ENCODE results near the gene CHAC2.
"Not testable (repeated sequence)": the region's sequence is repeated elsewhere in the genome, so short reads cannot be mapped to it uniquely, and the experiment has no call there.

The CHAC2 gene

DNA sequence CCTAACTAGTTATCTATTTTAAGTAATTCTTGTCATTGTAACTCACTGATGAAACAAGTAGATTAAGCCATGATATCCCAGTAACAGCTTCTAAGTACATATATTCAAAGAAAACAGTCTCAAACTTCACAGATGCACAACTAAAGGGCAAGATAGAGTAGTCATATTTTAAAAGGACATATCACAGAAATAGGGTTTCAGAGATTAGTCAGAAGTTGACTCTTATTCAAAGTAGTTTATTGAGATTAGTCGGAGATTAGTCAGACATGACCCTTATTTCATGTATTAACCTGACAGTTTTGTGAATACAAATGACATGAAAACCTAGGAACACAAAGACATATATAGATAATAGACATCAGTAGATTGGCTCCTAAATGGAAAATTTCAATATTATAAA is 15.9 kb upstream of the CHAC2 start:
- no peak for DNase-seq
- Histone ChIP-seq H3K9me3 (ENCODE audit: severe bottlenecking) (no peaks in the 10 kb centered on the region), H3K36me3 (peaks cover 37% of the 10 kb centered on the region), H3K27ac (peak overlapping the region; percentile 56), H3K27me3 (ENCODE audit: insufficient read depth, low read depth, severe bottlenecking) (no peaks in the 10 kb centered on the region), H3K4me3 (ENCODE audit: low read depth, low read length) (no peak overlapping the region)
- TF ChIP-seq, protein P1, sequence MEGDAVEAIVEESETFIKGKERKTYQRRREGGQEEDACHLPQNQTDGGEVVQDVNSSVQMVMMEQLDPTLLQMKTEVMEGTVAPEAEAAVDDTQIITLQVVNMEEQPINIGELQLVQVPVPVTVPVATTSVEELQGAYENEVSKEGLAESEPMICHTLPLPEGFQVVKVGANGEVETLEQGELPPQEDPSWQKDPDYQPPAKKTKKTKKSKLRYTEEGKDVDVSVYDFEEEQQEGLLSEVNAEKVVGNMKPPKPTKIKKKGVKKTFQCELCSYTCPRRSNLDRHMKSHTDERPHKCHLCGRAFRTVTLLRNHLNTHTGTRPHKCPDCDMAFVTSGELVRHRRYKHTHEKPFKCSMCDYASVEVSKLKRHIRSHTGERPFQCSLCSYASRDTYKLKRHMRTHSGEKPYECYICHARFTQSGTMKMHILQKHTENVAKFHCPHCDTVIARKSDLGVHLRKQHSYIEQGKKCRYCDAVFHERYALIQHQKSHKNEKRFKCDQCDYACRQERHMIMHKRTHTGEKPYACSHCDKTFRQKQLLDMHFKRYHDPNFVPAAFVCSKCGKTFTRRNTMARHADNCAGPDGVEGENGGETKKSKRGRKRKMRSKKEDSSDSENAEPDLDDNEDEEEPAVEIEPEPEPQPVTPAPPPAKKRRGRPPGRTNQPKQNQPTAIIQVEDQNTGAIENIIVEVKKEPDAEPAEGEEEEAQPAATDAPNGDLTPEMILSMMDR (IDR thresholded peaks at IDR 0.05; ENCODE audit: low read depth, low read length), result no peak

DNA sequence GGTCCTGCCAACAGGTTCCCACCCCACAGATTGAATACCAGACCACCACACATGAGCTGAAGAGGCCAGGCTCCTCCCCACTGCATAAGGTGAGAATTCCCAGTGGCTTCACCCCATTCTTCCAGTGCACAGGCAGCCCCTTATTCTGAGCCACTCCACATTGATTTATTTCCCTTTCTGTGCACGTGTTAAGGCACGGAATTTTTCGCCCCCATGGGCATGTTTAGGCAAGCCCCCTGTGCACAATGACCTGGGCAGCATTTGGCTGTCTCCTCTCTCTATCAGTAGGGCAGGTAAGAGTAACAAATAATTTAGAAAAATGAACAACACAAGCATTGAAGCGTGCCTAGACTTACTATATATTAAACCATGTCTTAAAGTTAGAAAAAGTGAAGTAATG is 15.2 kb upstream of the CHAC2 start:
- Histone ChIP-seq H3K9me3 (ENCODE audit: severe bottlenecking) (no peaks in the 10 kb centered on the region), H3K36me3 (peaks cover 39% of the 10 kb centered on the region), H3K4me3 (ENCODE audit: low read depth, low read length) (no peak overlapping the region), H3K27me3 (ENCODE audit: insufficient read depth, low read depth, severe bottlenecking) (no peaks in the 10 kb centered on the region), H3K27ac (peak overlapping the region; percentile 56)
- TF ChIP-seq, protein P1 (IDR thresholded peaks at IDR 0.05; ENCODE audit: low read depth, low read length), result no peak
- DNase-seq, result peak; percentile 31

DNA sequence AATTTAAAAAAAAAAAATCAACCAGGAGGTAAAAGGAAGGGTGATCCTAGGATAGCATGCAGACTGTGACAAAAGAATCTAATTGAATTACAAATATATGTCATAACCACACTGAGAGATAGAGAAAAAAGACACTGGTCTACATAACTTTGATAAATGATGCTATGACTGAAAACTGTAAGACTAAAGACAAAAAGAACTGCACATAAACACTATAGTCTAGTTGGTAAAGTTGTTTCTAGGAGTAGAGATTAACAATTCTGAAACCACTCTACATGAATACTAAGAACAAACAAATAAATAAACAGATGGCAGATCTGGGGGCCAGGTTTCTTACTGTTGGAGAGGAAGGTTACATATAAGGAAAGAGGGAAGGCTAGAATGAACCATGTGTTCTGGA is 14.6 kb upstream of the CHAC2 start:
- Histone ChIP-seq H3K27ac (peak overlapping the region; percentile 56), H3K4me3 (ENCODE audit: low read depth, low read length) (no peak overlapping the region), H3K27me3 (ENCODE audit: insufficient read depth, low read depth, severe bottlenecking) (no peaks in the 10 kb centered on the region), H3K36me3 (peaks cover 32% of the 10 kb centered on the region), H3K9me3 (ENCODE audit: severe bottlenecking) (no peaks in the 10 kb centered on the region)
- TF ChIP-seq, protein P1 (IDR thresholded peaks at IDR 0.05; ENCODE audit: low read depth, low read length), result no peak
- no peak for DNase-seq

DNA sequence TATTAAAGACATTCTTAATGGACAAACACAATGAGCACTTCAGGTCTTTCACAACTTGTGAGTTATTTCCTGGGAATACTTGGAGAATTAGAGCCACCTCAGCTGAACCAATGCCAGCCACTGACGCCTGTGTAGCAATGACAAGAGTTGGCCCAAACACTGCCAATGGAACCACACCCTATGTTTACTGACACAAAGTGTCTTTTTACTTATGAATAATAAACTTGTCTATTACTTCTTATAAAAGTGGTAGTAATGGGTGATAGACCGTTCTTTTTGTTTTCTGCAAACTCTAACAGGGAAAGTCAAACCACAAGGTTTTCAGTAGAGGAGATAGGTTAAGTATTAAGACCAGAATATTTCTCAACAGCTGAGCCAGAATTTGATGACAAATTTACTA is 12.5 kb upstream of the CHAC2 start:
- Histone ChIP-seq H3K27me3 (ENCODE audit: insufficient read depth, low read depth, severe bottlenecking) (no peaks in the 10 kb centered on the region), H3K9me3 (ENCODE audit: severe bottlenecking) (no peaks in the 10 kb centered on the region), H3K27ac (no peak overlapping the region), H3K36me3 (peaks cover 20% of the 10 kb centered on the region), H3K4me3 (ENCODE audit: low read depth, low read length) (no peak overlapping the region)
- TF ChIP-seq, protein P1 (IDR thresholded peaks at IDR 0.05; ENCODE audit: low read depth, low read length), result no peak
- DNase-seq, result no peak

DNA sequence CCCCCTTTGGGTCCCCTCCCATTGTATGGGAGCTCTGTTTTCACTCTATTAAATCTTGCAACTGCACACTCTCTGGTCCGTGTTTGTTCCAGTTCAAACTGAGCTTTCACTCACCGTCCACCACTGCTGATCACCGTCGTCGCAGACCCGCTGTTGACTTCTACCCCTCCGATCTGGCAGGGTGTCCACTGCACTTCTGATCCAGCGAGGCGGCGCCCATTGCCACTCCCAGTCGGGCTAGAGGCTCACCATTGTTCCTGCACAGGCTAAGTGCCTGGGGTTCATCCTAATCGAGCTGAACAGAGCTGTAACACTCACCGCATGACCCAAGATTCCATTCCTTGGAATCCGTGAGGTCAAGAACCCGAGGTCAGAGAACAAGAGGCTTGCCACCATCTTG is 11.0 kb upstream of the CHAC2 start:
- Histone ChIP-seq H3K4me3 (ENCODE audit: low read depth, low read length) (no peak overlapping the region), H3K27me3 (ENCODE audit: insufficient read depth, low read depth, severe bottlenecking) (no peaks in the 10 kb centered on the region), H3K9me3 (ENCODE audit: severe bottlenecking) (no peaks in the 10 kb centered on the region), H3K36me3 (peaks cover 17% of the 10 kb centered on the region), H3K27ac (no peak overlapping the region)
- TF ChIP-seq, protein P1 (IDR thresholded peaks at IDR 0.05; ENCODE audit: low read depth, low read length), result no peak
- no peak for DNase-seq

DNA sequence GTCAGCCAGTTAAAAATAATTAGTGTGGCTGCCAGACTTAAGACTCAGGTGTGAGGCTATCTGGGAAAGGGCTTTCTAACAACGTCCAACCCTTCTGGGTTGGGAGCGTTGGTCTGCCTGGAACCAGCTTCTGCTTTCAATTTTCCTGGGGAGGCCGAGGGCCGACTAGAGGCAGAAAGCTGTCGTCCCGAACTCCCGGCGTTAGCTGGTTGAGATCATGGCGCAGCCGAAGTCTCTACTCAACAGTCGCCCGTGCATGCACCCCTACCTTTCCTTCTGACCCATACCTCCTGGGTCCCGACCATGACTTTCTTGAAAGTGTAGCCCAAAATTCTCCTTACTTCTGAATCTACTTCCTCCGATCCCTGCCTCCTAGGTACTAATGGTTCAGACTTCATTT is 10.4 kb upstream of the CHAC2 start:
- DNase-seq; H3K27me3 ChIP-seq (ENCODE audit: insufficient read depth, low read depth, severe bottlenecking): not testable (repeated sequence)
- peaks cover 23% of the 10 kb centered on the region for H3K36me3 ChIP-seq

More for the DNA sequence above, 10.4 kb upstream of the CHAC2 start:
- not testable (repeated sequence) for H3K4me3 ChIP-seq (ENCODE audit: low read depth, low read length); H3K9me3 ChIP-seq (ENCODE audit: severe bottlenecking); H3K27ac ChIP-seq
